GM18951 (cell line): ENCODE measurements around the gene ATG4A.

Source experiments
- POLR2A ChIP-seq: IDR thresholded peaks from 4 replicates; pipeline ENCODE4 v1.6.1; 2011; ENCODE audit warnings: mild to moderate bottlenecking; ENCODE audit not compliant: insufficient read length, insufficient read depth; ENCODE audit errors: extremely low read depth
- in situ Hi-C: fragments of 300-500 bp; cut with MboI; formaldehyde crosslinking; loops from one replicate; pipeline ENCODE4 v1.12.0; 2022; ENCODE audit warnings: low sequenced_read_pairs, mixed read lengths, inconsistent platforms; ENCODE audit not compliant: unreplicated experiment

Gene ATG4A, protein sequence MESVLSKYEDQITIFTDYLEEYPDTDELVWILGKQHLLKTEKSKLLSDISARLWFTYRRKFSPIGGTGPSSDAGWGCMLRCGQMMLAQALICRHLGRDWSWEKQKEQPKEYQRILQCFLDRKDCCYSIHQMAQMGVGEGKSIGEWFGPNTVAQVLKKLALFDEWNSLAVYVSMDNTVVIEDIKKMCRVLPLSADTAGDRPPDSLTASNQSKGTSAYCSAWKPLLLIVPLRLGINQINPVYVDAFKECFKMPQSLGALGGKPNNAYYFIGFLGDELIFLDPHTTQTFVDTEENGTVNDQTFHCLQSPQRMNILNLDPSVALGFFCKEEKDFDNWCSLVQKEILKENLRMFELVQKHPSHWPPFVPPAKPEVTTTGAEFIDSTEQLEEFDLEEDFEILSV

DNA sequence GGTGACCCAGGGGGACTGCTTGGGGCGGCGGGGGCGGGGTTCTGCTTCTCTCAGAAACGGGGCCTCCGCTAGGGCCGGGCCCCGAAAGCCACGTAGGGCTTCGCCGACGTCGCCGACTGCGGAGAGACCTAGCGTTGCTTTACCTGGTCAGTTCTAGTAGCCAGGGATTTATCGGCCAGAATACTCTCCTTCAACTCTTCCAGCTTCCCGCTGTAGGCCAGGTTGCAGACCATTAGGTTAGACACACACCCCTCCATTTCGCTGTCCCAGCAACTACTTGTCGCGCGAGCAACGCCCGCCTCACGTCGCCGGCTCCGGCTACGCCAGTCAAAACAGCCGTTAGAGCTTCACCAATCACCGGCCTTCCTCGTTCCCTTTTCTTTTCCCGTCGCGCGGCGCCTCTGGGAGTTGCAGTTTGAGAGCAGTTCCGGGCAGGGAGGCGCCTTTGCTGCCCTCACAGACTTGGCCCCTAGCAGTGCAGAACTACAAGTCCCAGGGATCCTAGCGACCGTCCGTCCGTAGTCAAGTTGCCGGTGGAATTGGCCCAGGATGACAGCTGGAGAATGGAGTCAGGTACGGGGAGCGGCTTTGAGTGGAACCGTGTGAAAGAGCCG is at the start of gene ATG4A, which contains the start of gene PSMD10:
Gene ATG4A (plus strand): TSS at position 515 of the 614 bp plus-strand sequence. CDS start 49 bp downstream, at position 564.
Gene PSMD10 (minus strand): TSS at position 279 of the 614 bp plus-strand sequence. CDS start 22 bp downstream, at position 257.
- in situ Hi-C loops, result no loop called here
- peak; percentile 51 for TF ChIP-seq POLR2A

- in situ Hi-C loops, result no loop called here
- TF ChIP-seq POLR2A, result no peak
These were observed 46.9 kb upstream of the ATG4A start, which contains the start of gene VSIG1 for GRCh38 chrX:108044554-108045256. TSS of gene VSIG1 (plus strand) at chrX:108045065. CDS start at chrX:108045131, 66 bp downstream.

GRCh38 chrX:108049649-108050048 is 41.9 kb upstream of the ATG4A start:
- no peak for TF ChIP-seq POLR2A
- in situ Hi-C loops, result no loop called here

DNA sequence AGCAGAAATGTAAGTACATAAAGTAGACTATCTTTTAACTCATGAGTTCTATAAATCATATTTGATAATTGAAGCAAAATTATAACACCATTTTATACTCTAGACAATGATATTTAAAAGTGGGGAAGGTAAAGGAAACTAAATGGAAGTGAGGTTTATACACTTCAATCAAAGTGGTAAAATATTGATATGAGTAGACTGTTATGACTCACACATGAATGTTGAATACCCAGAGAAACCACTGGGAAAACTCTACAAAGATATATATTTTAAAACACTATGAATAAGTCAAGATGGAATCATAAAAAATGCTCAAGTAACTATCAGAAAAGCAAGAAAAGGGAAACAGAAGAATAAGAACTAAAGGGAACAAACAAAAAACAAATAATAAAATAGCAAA is 38.4 kb upstream of the ATG4A start:
- in situ Hi-C loops, result no loop called here
- no peak for TF ChIP-seq POLR2A

DNA sequence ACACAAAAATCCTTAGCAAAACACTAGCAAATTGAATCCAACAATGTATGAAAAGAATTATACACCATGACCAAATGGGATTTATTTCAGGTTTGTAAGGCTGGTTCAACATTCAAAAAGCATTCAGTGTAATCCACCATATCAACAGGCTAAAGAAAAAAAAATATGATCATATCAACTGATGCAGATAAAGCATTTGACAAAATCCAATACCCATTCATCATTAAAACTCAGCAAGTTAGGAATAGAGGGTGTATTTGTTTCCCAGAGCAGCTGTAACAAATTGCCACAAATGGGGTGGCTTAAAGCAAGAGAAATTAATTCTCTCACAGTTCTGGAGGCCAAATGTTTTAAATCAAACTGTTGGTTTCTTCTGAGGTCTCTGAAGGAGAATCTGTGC is 36.0 kb upstream of the ATG4A start:
- no peak for TF ChIP-seq POLR2A
- in situ Hi-C loops, result no loop called here

- in situ Hi-C loops, result no loop called here
- no peak for TF ChIP-seq POLR2A
These were observed 31.8 kb upstream of the ATG4A start for GRCh38 chrX:108059801-108060200.

DNA sequence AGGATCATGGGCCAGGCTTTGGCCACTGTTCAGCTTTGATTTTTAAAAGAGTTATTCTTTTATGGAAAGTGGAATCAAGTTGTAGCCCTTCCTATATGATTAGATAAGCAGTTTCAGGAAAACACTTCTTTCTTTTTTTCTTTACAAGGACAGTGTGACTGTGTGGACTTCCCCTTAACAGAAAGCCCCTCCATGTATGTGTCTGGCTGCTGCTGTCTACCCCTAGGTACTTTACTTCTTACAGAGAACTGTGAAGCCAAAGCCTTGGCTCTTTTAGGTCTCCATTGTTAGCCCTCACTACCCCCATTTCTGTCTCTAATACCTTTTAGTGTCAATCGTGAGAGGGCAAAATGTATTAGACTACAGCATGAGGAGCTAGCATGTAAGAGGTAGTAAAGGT is 27.6 kb upstream of the ATG4A start:
- no peak for TF ChIP-seq POLR2A
- in situ Hi-C loops, result no loop called here

DNA sequence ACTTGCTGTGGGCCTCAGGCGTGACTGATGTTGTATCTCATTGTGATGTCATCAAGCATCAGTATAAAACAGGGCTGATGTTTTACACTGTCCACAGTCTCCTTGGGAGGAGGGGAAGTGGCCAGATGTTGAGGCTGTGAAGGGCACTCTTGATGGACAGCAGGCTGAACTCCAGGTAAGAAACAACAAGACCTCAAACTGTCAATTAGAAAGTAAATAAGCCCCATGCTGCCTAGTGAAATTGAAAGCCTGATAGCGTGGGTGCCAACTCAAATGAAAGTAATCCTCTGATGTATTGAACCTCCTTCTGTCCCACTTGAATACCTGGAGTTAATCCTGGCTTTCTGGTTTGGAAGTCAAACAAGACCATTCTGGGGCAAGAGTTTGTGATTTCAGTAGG is 27.0 kb upstream of the ATG4A start:
- in situ Hi-C loops, result no loop called here
- TF ChIP-seq POLR2A, result no peak

DNA sequence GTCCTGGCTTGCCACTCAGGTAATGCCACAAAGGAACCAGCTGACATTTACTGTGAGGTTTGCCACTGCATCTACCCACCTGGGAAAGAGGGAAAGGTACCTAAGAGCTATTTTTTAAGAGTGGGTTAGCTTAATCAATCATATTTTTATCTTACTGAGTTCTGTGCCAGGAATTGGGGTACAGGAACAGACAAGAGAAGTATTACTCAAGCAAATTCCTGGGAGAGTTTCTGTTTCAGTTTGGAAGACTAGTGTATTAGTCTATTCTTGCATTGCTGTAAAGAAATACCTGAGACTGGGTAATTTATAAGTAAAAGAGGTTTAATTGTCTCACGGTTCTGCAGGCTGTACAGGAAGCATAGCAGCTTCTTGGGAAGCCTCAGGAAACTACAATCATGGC is 23.5 kb upstream of the ATG4A start:
- in situ Hi-C loops, result no loop called here

GRCh38 chrX:108070891-108071290 is 20.7 kb upstream of the ATG4A start:
- in situ Hi-C loops, result no loop called here
- TF ChIP-seq POLR2A, result no peak

More for the DNA sequence above, 23.5 kb upstream of the ATG4A start:
- no peak for TF ChIP-seq POLR2A

DNA sequence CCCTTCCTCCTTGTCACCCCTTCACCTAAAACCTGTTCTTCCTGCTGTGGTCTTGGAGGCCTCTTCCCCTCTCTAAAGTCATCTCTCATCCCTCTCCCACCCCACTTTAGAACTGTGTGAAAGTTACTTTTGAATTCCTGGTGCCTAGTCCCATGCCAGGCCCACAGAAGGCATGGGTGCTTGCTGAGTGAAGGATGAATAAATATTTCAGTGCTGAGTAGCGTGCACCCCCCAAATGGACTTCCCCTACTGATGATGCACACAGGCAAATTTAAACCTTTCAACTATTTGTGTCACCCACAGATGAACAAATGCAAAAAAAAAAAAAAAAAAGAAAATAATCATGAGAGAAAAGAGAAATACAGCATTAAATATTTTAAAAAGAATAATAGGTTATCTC is 20.0 kb upstream of the ATG4A start:
- TF ChIP-seq POLR2A, result no peak
- in situ Hi-C loops, result no loop called here

DNA sequence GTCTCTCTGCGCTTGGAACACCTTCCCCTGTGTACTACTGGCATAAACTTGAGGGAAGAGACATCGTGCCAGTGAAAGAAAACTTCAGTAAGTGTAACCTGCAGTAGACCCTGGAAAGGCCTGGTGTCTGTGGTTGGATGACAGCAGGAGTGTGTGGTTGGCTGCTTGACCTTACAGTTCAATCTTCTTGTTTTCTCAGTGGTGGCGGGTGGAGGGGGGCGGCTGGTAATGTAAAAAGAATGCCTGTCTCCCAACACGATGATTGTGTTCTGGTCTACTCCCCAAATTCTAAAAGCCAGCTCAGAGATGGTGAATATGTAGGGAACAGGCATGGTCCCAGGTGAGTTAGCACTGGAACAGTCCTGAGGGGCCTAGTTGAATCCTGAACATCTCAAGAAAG is 18.8 kb upstream of the ATG4A start:
- in situ Hi-C loops, result no loop called here
- TF ChIP-seq POLR2A, result no peak

- in situ Hi-C loops, result no loop called here
- TF ChIP-seq POLR2A, result no peak
These were observed 10.5 kb upstream of the ATG4A start for GRCh38 chrX:108081110-108081509.
